Mesenchymal stem cell (in vitro differentiated cells and primary cell): ENCODE measurements around the gene MCIDAS.

ENCODE experiments used
- DNase-seq: peaks from one replicate; pipeline ENCODE4 v3.0.0-alpha.2; 2013
- H2AFZ ChIP-seq: one replicate; pipeline ENCODE4 v1.6.1; 2013; ENCODE audit warnings: low read depth, mild to moderate bottlenecking, control low read depth, inconsistent platforms, low read length, moderate library complexity
- H2AK5ac ChIP-seq: 2 replicates; pipeline ENCODE4 v1.6.1; 2013; ENCODE audit warnings: low read length, moderate library complexity, mild to moderate bottlenecking, inconsistent platforms; ENCODE audit not compliant: severe bottlenecking
- H2BK120ac ChIP-seq: one replicate; pipeline ENCODE4 v1.6.1; 2013; ENCODE audit warnings: low read depth, mild to moderate bottlenecking, inconsistent platforms, low read length, moderate library complexity
- H2BK12ac ChIP-seq, 2 experiments: one replicate each; pipeline ENCODE4 v1.6.1; 2013; ENCODE audit warnings: inconsistent platforms in 2 of 2, low read length in 2 of 2, mild to moderate bottlenecking in 2 of 2, moderate library complexity in 2 of 2, control low read depth in 1 of 2
- H2BK15ac ChIP-seq: one replicate; pipeline ENCODE4 v1.6.1; 2013; ENCODE audit warnings: mild to moderate bottlenecking, low read depth, inconsistent platforms; ENCODE audit not compliant: poor library complexity, severe bottlenecking
- H2BK5ac ChIP-seq: 2 replicates; pipeline ENCODE4 v1.6.1; 2013; ENCODE audit warnings: low read depth, mild to moderate bottlenecking, low read length, control low read depth, inconsistent platforms; ENCODE audit not compliant: poor library complexity, severe bottlenecking
- H3K14ac ChIP-seq, 2 experiments: one replicate each; pipeline ENCODE4 v1.6.1; 2013; ENCODE audit warnings: inconsistent platforms in 2 of 2, low read length in 2 of 2, control low read depth in 1 of 2, mild to moderate bottlenecking in 1 of 2, moderate library complexity in 1 of 2
- H3K18ac ChIP-seq, 2 experiments: one replicate each; pipeline ENCODE4 v1.6.1; 2013; ENCODE audit warnings: inconsistent platforms in 2 of 2, low read length in 2 of 2, control low read depth in 1 of 2, low read depth in 1 of 2, mild to moderate bottlenecking in 1 of 2
- H3K23ac ChIP-seq, 2 experiments: one replicate each; pipeline ENCODE4 v1.6.1; 2013; ENCODE audit warnings: inconsistent platforms in 2 of 2, low read length in 2 of 2, mild to moderate bottlenecking in 2 of 2, moderate library complexity in 2 of 2, control low read depth in 1 of 2
- H3K27ac ChIP-seq: 2 replicates; pipeline ENCODE4 v1.5.1; 2013; ENCODE audit warnings: mild to moderate bottlenecking, moderate library complexity, low read length, control low read depth, inconsistent platforms; ENCODE audit not compliant: poor library complexity, severe bottlenecking
- H3K27me3 ChIP-seq, 2 experiments: 2 replicates each; pipeline versions ENCODE4 v1.6.1 to v1.7.0; 2013; ENCODE audit warnings: low read length in 2 of 2, mild to moderate bottlenecking in 2 of 2, moderate library complexity in 2 of 2, control low read depth in 1 of 2, inconsistent platforms in 1 of 2; ENCODE audit not compliant: control insufficient read depth in 1 of 2, insufficient read depth in 1 of 2
- H3K36me3 ChIP-seq, 2 experiments: 2 replicates each; pipeline versions ENCODE4 v1.6.1 to v1.7.0; 2013; ENCODE audit warnings: low read length in 2 of 2, control low read depth in 1 of 2, inconsistent platforms in 1 of 2, low read depth in 1 of 2, mild to moderate bottlenecking in 1 of 2; ENCODE audit not compliant: insufficient read depth in 2 of 2, control insufficient read depth in 1 of 2
- H3K4ac ChIP-seq, 2 experiments: one replicate each; pipeline ENCODE4 v1.6.1; 2013; ENCODE audit warnings: inconsistent platforms in 2 of 2, low read length in 2 of 2, mild to moderate bottlenecking in 2 of 2, moderate library complexity in 2 of 2, control low read depth in 1 of 2, low read depth in 1 of 2
- H3K4me1 ChIP-seq: 2 replicates; pipeline ENCODE4 v1.6.1; 2013; ENCODE audit warnings: low read depth, low read length, control low read depth; ENCODE audit not compliant: control insufficient read depth, insufficient read depth
- H3K4me2 ChIP-seq: 2 replicates; pipeline ENCODE4 v1.6.1; 2013; ENCODE audit warnings: low read length, mild to moderate bottlenecking, inconsistent platforms; ENCODE audit not compliant: poor library complexity, severe bottlenecking
- H3K4me3 ChIP-seq, 2 experiments: 2 replicates each; pipeline versions ENCODE4 v1.5.1 to v1.7.0; 2013; ENCODE audit warnings: low read length in 2 of 2, mild to moderate bottlenecking in 2 of 2, control low read depth in 1 of 2, low read depth in 1 of 2; ENCODE audit not compliant: insufficient read depth in 1 of 2
- H3K79me1 ChIP-seq: replicated peaks from 2 replicates; pipeline ENCODE4 v1.6.1; 2013; ENCODE audit warnings: mild to moderate bottlenecking, control low read depth, low read length, inconsistent platforms; ENCODE audit not compliant: poor library complexity, severe bottlenecking
- H3K9ac ChIP-seq: 2 replicates; pipeline ENCODE4 v1.7.0; 2013; ENCODE audit warnings: mild to moderate bottlenecking, low read length, moderate library complexity
- H3K9me3 ChIP-seq: 2 replicates; pipeline ENCODE4 v1.7.0; 2013; ENCODE audit warnings: mild to moderate bottlenecking, low read length; ENCODE audit not compliant: control insufficient read depth
- H4K8ac ChIP-seq: one replicate; pipeline ENCODE4 v1.6.1; 2013; ENCODE audit warnings: inconsistent platforms, mild to moderate bottlenecking, low read length, moderate library complexity
- H4K91ac ChIP-seq: one replicate; pipeline ENCODE4 v1.6.1; 2013; ENCODE audit warnings: mild to moderate bottlenecking, low read length, inconsistent platforms
- WGBS: methylation state at CpG from one replicate; pipeline ENCODE4 v1.1.7; 2013; ENCODE audit warnings: mixed read lengths; 5-methylcytosine and 5-hydroxymethylcytosine counted together

Gene MCIDAS

GRCh38 chr5:55175781-55176175 is 51.3 kb downstream of the MCIDAS start:
- no peak overlapping the region for H2BK15ac ChIP-seq
- H3K4me1 ChIP-seq, result peaks cover 14% of the 10 kb centered on the region
- no peaks in the 10 kb centered on the region for H3K9me3 ChIP-seq
- no peak overlapping the region for H4K8ac ChIP-seq
- DNase-seq, result no peak
- H3K27me3 ChIP-seq, result peaks cover 48 to 71% of the 10 kb centered on the region in 2 experiments
- H2AK5ac ChIP-seq, result no peak overlapping the region
- no peak overlapping the region for H2AFZ ChIP-seq
- no peak overlapping the region for H3K23ac ChIP-seq
- H3K14ac ChIP-seq, result no peak overlapping the region
- no peaks in the 10 kb centered on the region for H3K79me1 ChIP-seq
- H2BK5ac ChIP-seq, result no peak overlapping the region
- H4K91ac ChIP-seq, result no peak overlapping the region
- H3K4me2 ChIP-seq, result peak overlapping the region; percentile 100
- H3K4me3 ChIP-seq, result peak overlapping the region in 1 of 2 experiments; percentile 72
- H2BK12ac ChIP-seq, result no peak overlapping the region
- H3K4ac ChIP-seq, result no peak overlapping the region
- no peak overlapping the region for H3K18ac ChIP-seq
- H2BK120ac ChIP-seq, result no peak overlapping the region
- no peaks in the 10 kb centered on the region for H3K36me3 ChIP-seq
- whole genome bisulfite sequencing, result 14% methylated on average over 7 of the region's 7 CpGs
- no peak overlapping the region for H3K27ac ChIP-seq
- H3K9ac ChIP-seq, result no peak overlapping the region

- H2BK5ac ChIP-seq, result no peak overlapping the region
- H2AFZ ChIP-seq, result no peak overlapping the region
- H3K9me3 ChIP-seq, result no peaks in the 10 kb centered on the region
- H3K36me3 ChIP-seq, result no peaks in the 10 kb centered on the region
- no peak for DNase-seq
- no peak overlapping the region for H4K91ac ChIP-seq
- 8% methylated on average over 4 of the region's 8 CpGs for WGBS
- H2BK15ac ChIP-seq, result no peak overlapping the region
- H3K9ac ChIP-seq, result peak overlapping the region; percentile 62
- H2BK120ac ChIP-seq, result no peak overlapping the region
- peaks cover 14% of the 10 kb centered on the region for H3K4me1 ChIP-seq
- H3K14ac ChIP-seq, result no peak overlapping the region
- H3K18ac ChIP-seq, result no peak overlapping the region
- no peak overlapping the region for H4K8ac ChIP-seq
- H3K23ac ChIP-seq, result peak overlapping the region in 1 of 2 experiments; percentile 10
- H2BK12ac ChIP-seq, result no peak overlapping the region
- H3K4ac ChIP-seq, result peak overlapping the region in 1 of 2 experiments; percentile 4
- no peak overlapping the region for H3K27ac ChIP-seq
- no peak overlapping the region for H2AK5ac ChIP-seq
- H3K79me1 ChIP-seq, result no peaks in the 10 kb centered on the region
- H3K27me3 ChIP-seq, result peaks cover 33 to 51% of the 10 kb centered on the region in 2 experiments
- H3K4me3 ChIP-seq, result peak overlapping the region; percentile 61 to 77
- peak overlapping the region; percentile 92 for H3K4me2 ChIP-seq
Measured at GRCh38 chr5:55173687-55174230, 53.4 kb downstream of the MCIDAS start.

GRCh38 chr5:55172937-55173686 is 54.0 kb downstream of the MCIDAS start, which contains the start of gene CDC20B:
Gene CDC20B, minus strand, starts transcription at chr5:55173177. Its CDS starts 177 bp downstream, at chr5:55173000.
- Histone ChIP-seq H3K4me3 (peak within 1 kb of the TSS; percentile 61 to 86), H3K9ac (peak within 1 kb of the TSS; percentile 69), H3K36me3 (no peaks in the 10 kb centered on the region), H3K79me1 (no peaks in the 10 kb centered on the region), H4K91ac (no peak within 1 kb of the TSS), H2BK12ac (peak within 1 kb of the TSS in 1 of 2 experiments; percentile 18), H2BK15ac (no peak within 1 kb of the TSS), H3K23ac (peak within 1 kb of the TSS in 1 of 2 experiments; percentile 10), H2AK5ac (no peak within 1 kb of the TSS), H3K4me1 (peaks cover 14% of the 10 kb centered on the region), H2AFZ (peak within 1 kb of the TSS; percentile 92), H3K14ac (no peak within 1 kb of the TSS), H4K8ac (no peak within 1 kb of the TSS), H3K9me3 (no peaks in the 10 kb centered on the region), H3K4me2 (peak within 1 kb of the TSS; percentile 92), H3K4ac (peak within 1 kb of the TSS in 1 of 2 experiments; percentile 4), H2BK120ac (no peak within 1 kb of the TSS), H3K27ac (no peak within 1 kb of the TSS), H3K18ac (no peak within 1 kb of the TSS), H3K27me3 (peaks cover 33 to 44% of the 10 kb centered on the region in 2 experiments), H2BK5ac (no peak within 1 kb of the TSS)
- WGBS, result under 1% methylated on average over 48 of the region's 69 CpGs
- DNase-seq, result peak; percentile 85
